ENCODE measurements around the gene SCIN.

SCIN gene

DNA sequence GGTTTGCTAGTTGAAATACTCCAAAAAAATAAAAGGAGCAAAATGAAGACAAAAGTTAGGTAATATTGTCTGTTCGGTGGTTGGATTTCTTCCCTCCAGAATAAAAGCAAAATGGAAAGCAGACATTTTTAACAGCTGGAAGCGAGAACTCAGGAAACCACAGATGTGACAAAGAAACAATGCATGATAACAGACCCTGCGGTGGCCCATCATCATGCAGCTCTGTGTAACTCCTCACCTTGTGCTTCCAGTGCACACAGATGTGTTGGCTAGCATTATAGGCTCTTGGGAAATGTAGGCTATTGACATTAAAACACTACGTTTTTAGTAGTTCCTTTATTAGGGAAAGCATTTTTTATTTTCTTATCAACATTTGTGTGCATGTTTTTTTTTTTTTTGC is 63.1 kb downstream of the SCIN start:
- H3K4me3 ChIP-seq (ENCODE audit: low read depth, low read length) = no peak overlapping the region
- TF ChIP-seq, protein P1, sequence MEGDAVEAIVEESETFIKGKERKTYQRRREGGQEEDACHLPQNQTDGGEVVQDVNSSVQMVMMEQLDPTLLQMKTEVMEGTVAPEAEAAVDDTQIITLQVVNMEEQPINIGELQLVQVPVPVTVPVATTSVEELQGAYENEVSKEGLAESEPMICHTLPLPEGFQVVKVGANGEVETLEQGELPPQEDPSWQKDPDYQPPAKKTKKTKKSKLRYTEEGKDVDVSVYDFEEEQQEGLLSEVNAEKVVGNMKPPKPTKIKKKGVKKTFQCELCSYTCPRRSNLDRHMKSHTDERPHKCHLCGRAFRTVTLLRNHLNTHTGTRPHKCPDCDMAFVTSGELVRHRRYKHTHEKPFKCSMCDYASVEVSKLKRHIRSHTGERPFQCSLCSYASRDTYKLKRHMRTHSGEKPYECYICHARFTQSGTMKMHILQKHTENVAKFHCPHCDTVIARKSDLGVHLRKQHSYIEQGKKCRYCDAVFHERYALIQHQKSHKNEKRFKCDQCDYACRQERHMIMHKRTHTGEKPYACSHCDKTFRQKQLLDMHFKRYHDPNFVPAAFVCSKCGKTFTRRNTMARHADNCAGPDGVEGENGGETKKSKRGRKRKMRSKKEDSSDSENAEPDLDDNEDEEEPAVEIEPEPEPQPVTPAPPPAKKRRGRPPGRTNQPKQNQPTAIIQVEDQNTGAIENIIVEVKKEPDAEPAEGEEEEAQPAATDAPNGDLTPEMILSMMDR (IDR thresholded peaks at IDR 0.05; ENCODE audit: low read depth, low read length) = no peak

- 0 out of 2 replicates have a peak overlapping the region, but pooled peaks have one; percentile 21 for H3K4me3 ChIP-seq (ENCODE audit: low read depth, low read length)
- TF ChIP-seq, protein P1 (IDR thresholded peaks at IDR 0.05; ENCODE audit: low read depth, low read length) = no peak
Measured at GRCh38 chr7:12635830-12636229, 65.3 kb downstream of the SCIN start.

- TF ChIP-seq, protein P1 (IDR thresholded peaks at IDR 0.05; ENCODE audit: low read depth, low read length) = no peak
- H3K4me3 ChIP-seq (ENCODE audit: low read depth, low read length) = no peak overlapping the region
Measured at GRCh38 chr7:12637328-12637727, 66.8 kb downstream of the SCIN start.

GRCh38 chr7:12637819-12638592 is 67.5 kb downstream of the SCIN start:
- H3K4me3 ChIP-seq (ENCODE audit: low read depth, low read length) = peak overlapping the region; percentile 30
- TF ChIP-seq, protein P1 (IDR thresholded peaks at IDR 0.05; ENCODE audit: low read depth, low read length) = no peak

GRCh38 chr7:12638851-12639456 is 68.4 kb downstream of the SCIN start:
- TF ChIP-seq, protein P1 (IDR thresholded peaks at IDR 0.05; ENCODE audit: low read depth, low read length) = no peak; the same call in 1 of the 2 replicates

GRCh38 chr7:12640299-12641096 is 70.0 kb downstream of the SCIN start:
- no peak overlapping the region for H3K4me3 ChIP-seq (ENCODE audit: low read depth, low read length)
- TF ChIP-seq, protein P1 (IDR thresholded peaks at IDR 0.05; ENCODE audit: low read depth, low read length) = no peak

More at GRCh38 chr7:12638851-12639456, 68.4 kb downstream of the SCIN start:
- no peak overlapping the region for H3K4me3 ChIP-seq (ENCODE audit: low read depth, low read length)

Data from WI38 (cell line).